NAMALWA (cell line): ENCODE data around the gene TMIGD3.
A peak's percentile ranks its signal among the peaks of the same experiment; 100 is the strongest.

Experiments
- DNase-seq: peaks from one replicate; pipeline ENCODE4 v3.0.0-alpha.2; 2015; ENCODE audit warnings: low spot score

TMIGD3 gene

GRCh38 chr1:111507411-111508201, 4.2 kb upstream of the TMIGD3 start:
- DNase-seq, result peak; percentile 96

DNA sequence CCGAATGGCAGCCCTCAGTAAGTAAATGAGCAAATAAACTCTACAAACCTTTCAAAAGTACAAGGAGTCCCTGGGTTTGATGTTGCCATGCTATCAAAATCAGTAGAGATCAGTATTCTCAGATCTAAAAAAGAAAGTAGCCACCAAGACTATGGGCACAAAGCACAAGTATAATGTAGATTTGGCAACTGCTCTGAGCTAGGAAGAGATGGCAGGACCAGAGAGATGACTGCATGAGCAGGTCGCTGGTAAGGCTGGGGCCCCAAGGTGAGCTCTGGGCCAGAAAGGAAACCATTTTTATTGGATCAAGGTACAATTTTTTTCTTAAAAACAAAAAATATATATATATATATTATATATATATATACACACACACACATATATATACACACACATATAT, 3.1 kb upstream of the TMIGD3 start:
- no peak for DNase-seq

GRCh38 chr1:111505641-111506119, 2.2 kb upstream of the TMIGD3 start:
- DNase-seq, result peak; percentile 81

GRCh38 chr1:111504097-111504496, 664 bp upstream of the TMIGD3 start:
- no peak for DNase-seq

- DNase-seq, result no peak
Measured at GRCh38 chr1:111501645-111502044, 1.8 kb downstream of the TMIGD3 start.

DNA sequence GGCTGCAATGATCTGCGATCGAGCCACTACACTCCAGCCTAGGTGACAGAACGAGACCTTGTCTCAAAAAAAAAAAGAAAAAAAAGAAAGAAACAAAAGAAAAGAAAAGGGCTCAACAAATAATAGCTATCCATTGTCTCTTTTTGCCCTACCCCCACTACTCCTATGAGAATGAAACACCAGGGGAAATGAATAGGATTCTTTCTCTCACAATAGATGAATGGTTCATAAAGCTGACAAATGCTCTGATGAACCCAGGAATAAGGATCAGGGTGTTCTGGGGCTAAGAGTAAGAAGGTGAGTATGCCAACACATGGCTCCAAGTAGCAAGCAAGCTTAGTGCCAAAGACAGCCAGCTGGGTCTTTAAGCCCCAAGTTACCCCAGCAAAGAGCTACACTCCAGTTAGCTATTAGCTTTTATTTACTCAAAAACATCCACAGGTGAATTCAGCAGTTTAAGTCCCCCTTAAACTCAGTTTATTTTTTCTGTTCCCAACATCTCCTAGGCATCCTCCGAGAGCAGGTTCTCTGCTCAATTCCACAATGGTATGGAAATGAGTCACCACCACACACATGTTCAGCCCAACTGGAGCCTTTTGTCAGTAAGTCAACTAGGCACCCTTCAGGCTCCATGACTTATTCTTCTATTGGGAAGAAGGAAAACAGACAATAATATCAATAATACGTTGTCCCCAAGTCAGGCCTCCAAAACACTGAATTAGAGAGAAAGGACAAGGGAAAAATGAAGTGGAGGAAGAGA, 4.2 kb downstream of the TMIGD3 start:
- DNase-seq, result no peak

- no peak for DNase-seq
Measured at GRCh38 chr1:111497592-111497991, 5.8 kb downstream of the TMIGD3 start.

DNA sequence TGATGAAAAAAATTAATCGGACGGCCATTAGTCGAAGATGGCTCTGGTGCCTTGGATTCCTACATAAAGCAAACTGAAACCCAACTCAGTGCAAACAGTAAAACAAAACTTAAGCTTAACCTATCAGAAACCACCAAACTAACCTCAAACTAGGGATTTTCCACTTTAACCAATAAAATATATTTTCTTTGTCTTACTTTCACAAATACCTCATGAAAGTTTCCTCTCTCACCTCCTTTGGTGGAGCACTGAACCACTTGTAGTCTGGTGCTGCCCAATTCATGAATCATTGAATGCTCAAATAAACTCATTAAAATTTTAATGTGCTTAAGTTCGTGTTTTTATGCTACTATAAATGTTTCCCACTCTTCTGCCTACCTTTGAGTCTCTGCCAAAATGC, 7.0 kb downstream of the TMIGD3 start:
- DNase-seq, result no peak

DNA sequence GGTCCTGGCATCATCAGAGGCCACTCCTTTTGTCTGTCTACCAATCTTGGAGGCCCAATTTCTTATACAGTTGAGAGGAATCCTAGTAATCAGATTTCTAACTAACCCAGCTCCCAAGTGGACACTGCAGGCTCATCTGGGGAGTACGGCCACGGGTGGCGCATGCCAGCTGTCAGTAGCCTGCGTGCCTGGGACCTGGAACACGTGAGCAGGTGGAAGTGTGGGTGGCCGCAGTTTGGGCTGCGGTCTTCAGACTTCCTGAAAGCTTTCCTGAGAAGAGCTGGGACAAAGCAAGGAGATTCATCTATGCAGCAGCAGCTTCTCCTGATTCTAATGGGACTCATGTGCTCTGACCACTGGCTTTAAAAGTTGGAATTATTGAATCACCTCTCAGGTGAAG, 12.4 kb downstream of the TMIGD3 start:
- DNase-seq, result no peak

GRCh38 chr1:111490220-111490619, 13.2 kb downstream of the TMIGD3 start:
- no peak for DNase-seq

GRCh38 chr1:111489604-111490003, 13.8 kb downstream of the TMIGD3 start:
- no peak for DNase-seq

GRCh38 chr1:111488669-111489068, 14.8 kb downstream of the TMIGD3 start:
- DNase-seq, result no peak

DNA sequence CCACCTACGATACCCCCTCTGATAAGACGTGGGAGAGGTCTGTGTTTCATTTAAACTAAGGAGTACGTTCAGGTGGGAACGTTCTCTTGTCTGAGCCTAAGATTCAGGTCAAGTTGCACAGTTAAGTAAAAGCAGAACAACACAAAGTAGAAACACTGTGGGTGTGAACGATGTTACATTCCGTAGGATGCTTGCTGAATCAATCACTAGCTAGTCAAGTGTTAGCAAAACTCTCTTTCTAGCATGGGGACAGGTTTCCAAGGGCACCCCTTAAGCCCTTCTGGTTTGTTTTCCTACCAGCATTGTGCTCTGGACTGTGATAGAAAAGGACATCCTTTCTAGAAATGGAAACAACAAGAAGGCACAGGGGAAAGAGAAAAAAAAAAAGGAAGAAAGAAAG, 16.3 kb downstream of the TMIGD3 start:
- DNase-seq, result no peak

DNA sequence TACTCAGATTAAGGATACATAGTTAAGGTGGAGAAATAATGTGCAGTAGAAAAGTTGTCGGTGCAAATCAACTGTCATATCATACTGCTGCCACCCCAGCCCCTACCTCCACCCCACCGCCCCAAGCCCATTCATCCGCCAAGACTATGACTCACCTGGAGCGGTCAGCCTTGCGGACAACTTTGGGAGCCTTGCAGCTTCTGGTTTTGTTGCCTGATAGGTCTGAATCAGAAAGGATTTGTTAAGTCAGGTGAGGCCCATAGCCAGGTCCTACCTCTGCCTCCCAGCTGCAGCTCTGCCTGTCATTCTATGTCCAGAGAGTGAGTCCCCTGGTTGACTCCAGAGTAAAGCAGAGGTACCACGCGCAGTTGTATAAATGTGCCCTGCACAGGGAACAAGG, 17.0 kb downstream of the TMIGD3 start:
- no peak for DNase-seq

- no peak for DNase-seq
Measured at GRCh38 chr1:111484391-111485026, 18.9 kb downstream of the TMIGD3 start.

DNA sequence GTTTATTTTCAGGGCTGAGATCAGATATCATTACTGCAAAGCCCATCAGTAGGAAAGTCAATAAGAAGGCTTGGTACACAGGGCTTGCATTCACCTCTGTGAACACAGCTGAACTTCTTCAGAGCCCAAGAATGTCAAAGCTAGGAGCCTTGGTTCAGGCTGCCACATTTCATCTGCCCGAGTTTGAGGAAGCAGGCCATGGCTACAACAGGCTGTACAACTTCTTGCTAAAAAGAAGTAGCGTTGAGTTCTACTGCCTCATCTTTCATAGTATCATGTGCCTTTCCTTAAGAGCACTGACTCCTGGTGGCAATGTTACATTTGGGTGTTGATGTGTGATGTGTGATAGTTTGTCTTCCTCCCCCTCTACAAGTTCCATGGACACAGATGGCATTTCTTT, 19.6 kb downstream of the TMIGD3 start:
- no peak for DNase-seq

- DNase-seq, result no peak
Measured at GRCh38 chr1:111483166-111483565, 20.3 kb downstream of the TMIGD3 start.

DNA sequence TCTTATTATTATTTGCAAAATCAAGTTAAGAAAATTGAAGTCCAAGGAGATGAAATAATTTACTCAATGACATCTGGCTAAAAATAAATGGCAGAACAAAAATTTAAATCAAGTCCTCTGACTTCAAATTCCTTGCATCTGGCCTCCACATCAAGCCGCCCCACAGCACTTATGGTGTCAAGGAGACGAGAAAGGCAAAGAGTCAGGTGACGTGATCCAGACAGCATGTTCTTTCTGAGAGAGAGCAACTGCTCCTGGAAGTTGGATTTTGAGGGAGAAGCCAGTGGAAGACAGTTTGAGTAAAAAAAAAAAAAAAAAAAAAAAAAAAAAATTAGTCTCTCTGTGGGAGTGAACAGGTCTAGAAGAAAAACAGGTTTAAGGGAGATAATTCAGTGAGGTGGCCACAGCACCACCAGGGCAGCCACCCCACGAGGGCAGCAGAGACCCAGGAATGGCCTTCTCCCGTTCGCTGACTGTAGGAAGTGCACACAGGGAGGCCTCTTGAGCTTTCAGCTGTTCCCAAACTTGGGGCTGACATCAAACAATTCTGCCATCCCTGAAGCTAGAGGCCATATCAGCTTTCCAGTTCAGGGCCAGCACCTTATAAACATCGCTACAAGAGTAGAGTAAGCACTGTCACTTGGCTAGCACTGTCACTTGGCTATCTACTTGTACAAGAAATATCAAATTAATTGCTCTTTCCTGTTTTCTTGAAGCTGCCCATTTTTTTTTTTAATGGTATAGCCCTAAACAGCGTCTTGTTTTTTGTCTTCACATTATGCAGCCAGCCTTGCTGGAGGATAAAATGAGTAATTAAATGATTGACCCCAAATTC, 21.8 kb downstream of the TMIGD3 start:
- peak; percentile 53 for DNase-seq

DNA sequence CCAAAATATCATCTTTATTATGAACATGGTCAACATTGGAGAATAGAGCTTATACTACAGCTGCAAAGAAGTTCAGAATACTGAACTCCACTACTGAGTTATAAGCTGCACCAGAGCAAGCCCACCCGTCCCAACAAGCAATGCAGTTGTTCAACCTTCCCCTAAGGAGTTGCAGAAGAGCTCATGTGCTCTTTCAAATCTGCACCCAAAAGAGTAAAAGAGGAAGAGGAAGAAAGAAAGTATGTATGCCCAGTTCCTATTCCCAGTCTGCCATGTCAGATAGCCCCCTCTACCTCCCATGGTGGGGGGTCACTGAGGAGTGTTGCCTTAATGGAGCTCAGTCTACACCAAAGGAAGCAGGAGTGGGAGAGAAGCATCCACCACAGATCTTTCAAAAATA, 22.8 kb downstream of the TMIGD3 start:
- DNase-seq, result no peak

DNA sequence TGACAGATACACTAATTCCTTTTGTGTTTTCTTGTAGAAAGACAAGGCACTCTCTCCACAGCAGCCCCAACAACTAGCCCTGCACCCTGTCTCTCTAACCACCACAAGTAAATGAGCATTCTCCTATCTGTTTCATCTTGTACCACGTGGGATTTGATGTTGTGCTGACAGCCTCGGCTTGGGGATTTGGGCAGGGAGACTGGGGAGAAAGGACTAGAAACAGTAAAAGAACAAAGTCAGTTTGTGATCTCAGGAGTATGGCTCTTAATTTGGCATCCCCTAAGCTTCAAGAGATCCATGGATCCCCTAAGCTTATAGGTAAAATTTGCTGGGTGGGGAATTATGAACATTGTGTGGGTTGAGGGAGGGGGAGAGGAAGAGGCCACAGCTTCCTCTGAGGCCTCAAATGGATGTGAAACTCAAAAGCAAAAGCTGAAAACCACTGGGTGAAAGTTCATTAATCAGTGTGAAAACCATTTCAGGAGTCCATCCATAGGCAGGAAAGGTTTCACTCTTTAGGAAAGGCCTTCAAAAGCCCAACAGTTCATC, 26.6 kb downstream of the TMIGD3 start:
- no peak for DNase-seq

GRCh38 chr1:111476214-111476613, 27.2 kb downstream of the TMIGD3 start:
- DNase-seq, result no peak

DNA sequence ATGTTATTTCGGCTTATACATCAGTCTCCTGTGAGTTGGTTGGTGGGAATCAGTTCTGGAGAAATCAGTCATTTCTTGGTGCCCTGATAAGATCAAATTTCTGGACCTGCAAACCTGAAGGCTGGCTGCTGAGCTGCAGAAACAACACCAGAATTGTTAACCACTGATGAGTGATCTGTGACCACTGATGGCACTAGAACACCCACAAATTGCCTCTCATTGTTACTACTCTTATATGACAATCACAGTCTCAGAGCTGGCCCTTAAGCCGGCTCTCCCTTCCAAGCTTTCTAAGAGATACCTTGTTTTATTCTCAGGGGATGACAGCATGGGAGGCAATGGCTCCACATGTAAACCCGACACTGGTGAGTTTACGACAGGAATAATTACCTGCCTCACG, 27.7 kb downstream of the TMIGD3 start:
- DNase-seq, result no peak
